HFFc6 (cell line): ENCODE results near the gene TMPRSS3. TPM values are rescaled to one million over a fixed set of nuclear protein-coding genes. Genes with fewer than 3 reads are reported as not detected.

Experiments
- DNase-seq: peaks from one replicate; pipeline ENCODE4 v3.0.0-alpha.2; 2018
- H3K27ac Mint-ChIP-seq: 2 replicates; pipeline ENCODE4 v1.8.0; 2020; ENCODE audit warnings: mild to moderate bottlenecking, mixed read lengths
- H3K27me3 Mint-ChIP-seq: 2 replicates; pipeline ENCODE4 v1.8.0; 2021; ENCODE audit warnings: mild to moderate bottlenecking, moderate library complexity, mixed read lengths; ENCODE audit not compliant: insufficient read depth
- H3K36me3 Mint-ChIP-seq: 2 replicates; pipeline ENCODE4 v1.8.0; 2021; ENCODE audit warnings: low read depth, mixed read lengths
- H3K4me1 Mint-ChIP-seq: 2 replicates; pipeline ENCODE4 v1.8.0; 2020; ENCODE audit warnings: low read depth, mixed read lengths
- H3K4me3 Mint-ChIP-seq: 2 replicates; pipeline ENCODE4 v1.8.0; 2020; ENCODE audit warnings: mild to moderate bottlenecking, moderate library complexity, mixed read lengths
- H3K9me3 Mint-ChIP-seq: 2 replicates; pipeline ENCODE4 v1.8.0; 2020; ENCODE audit warnings: mild to moderate bottlenecking, mixed read lengths
- CTCF ChIP-seq: fragments of 200-600 bp; sonication (generic); IDR thresholded peaks from 2 replicates; pipeline ENCODE4 v1.5.0; 2021; ENCODE audit warnings: antibody characterized with exemption, mild to moderate bottlenecking
- long read RNA-seq: library from polyadenylated mRNA; unstranded; transcript quantifications from one replicate; pipeline ENCODE4 v2.0.0, GENCODE V29; 2019
- total RNA-seq, 6 experiments: library from RNA; stranded (reverse); fragmentation: NEBNext Ultra II Directional; extraction: Animal tissue kit (Norgen Biotek cat#: 25700); gene quantifications; 2 replicates in 1 of 6; 3 replicates in 5 of 6; pipeline ENCODE4 v1.2.3, GENCODE V29; 2021

TMPRSS3 gene
- not detected for total RNA-seq
- long read RNA-seq = 0 reads

GRCh38 chr21:42395905-42396651 lies at the start of gene TMPRSS3:
Gene TMPRSS3 (minus strand): TSS chr21:42396052. CDS start chr21:42395417, 635 bp downstream.
- no peaks in the 10 kb centered on the region for H3K4me1 Mint-ChIP-seq
- no peaks in the 10 kb centered on the region for H3K27me3 Mint-ChIP-seq
- H3K9me3 Mint-ChIP-seq = peaks cover 62% of the 10 kb centered on the region
- no peak for TF ChIP-seq CTCF
- H3K36me3 Mint-ChIP-seq = peaks cover 9% of the 10 kb centered on the region; the same call in 1 of the 2 replicates
- H3K4me3 Mint-ChIP-seq = no peak within 1 kb of the TSS
- no peak for DNase-seq
- no peak within 1 kb of the TSS for H3K27ac Mint-ChIP-seq

GRCh38 chr21:42445311-42445710 lies 49.5 kb upstream of the TMPRSS3 start:
- peaks cover 85% of the 10 kb centered on the region for H3K9me3 Mint-ChIP-seq
- DNase-seq = no peak

GRCh38 chr21:42444745-42445059 lies 48.9 kb upstream of the TMPRSS3 start:
- no peak for DNase-seq
- no peak for TF ChIP-seq CTCF
- Mint-ChIP-seq H3K27ac (no peak overlapping the region), H3K9me3 (peaks cover 86% of the 10 kb centered on the region), H3K36me3 (peaks cover 23% of the 10 kb centered on the region), H3K27me3 (peaks cover 2% of the 10 kb centered on the region; the same call in 1 of the 2 replicates), H3K4me3 (no peak overlapping the region), H3K4me1 (no peaks in the 10 kb centered on the region)

More at GRCh38 chr21:42445311-42445710, 49.5 kb upstream of the TMPRSS3 start:
- TF ChIP-seq CTCF = no peak
- H3K27me3 Mint-ChIP-seq = peaks cover 2% of the 10 kb centered on the region
- no peaks in the 10 kb centered on the region for H3K4me1 Mint-ChIP-seq
- peaks cover 23% of the 10 kb centered on the region for H3K36me3 Mint-ChIP-seq
- no peak overlapping the region for H3K27ac Mint-ChIP-seq
- H3K4me3 Mint-ChIP-seq = no peak overlapping the region

- TF ChIP-seq CTCF = no peak
- DNase-seq = no peak
- no peak overlapping the region for H3K27ac Mint-ChIP-seq
- peaks cover 2% of the 10 kb centered on the region; the same call in 1 of the 2 replicates for H3K27me3 Mint-ChIP-seq
- H3K36me3 Mint-ChIP-seq = peaks cover 21% of the 10 kb centered on the region
- peaks cover 86% of the 10 kb centered on the region for H3K9me3 Mint-ChIP-seq
- no peak overlapping the region for H3K4me3 Mint-ChIP-seq
- no peaks in the 10 kb centered on the region for H3K4me1 Mint-ChIP-seq
Observed at GRCh38 chr21:42443876-42444744, 48.3 kb upstream of the TMPRSS3 start.

GRCh38 chr21:42443181-42443785 lies 47.4 kb upstream of the TMPRSS3 start:
- H3K36me3 Mint-ChIP-seq = peaks cover 22% of the 10 kb centered on the region
- no peaks in the 10 kb centered on the region for H3K4me1 Mint-ChIP-seq
- TF ChIP-seq CTCF = no peak
- no peak overlapping the region for H3K27ac Mint-ChIP-seq
- no peak for DNase-seq
- no peak overlapping the region for H3K4me3 Mint-ChIP-seq
- no peaks in the 10 kb centered on the region for H3K27me3 Mint-ChIP-seq
- H3K9me3 Mint-ChIP-seq = peaks cover 86% of the 10 kb centered on the region
